BLaER1 treated with 17β-estradiol and CSF1 and Interleukin-3, amounts not matched to agents 10 nM and 100 nM (cell line): ENCODE data around the gene PAX2.
A peak's percentile ranks its signal among the peaks of the same experiment; 100 is the strongest.

ENCODE experiments used
- H3K27ac ChIP-seq, 11 experiments: shearing (Covaris generic); formaldehyde crosslinking; 2 replicates each; pipeline ENCODE4 v1.8.1; 2022
- H3K27me3 ChIP-seq, 11 experiments: shearing (Covaris generic); formaldehyde crosslinking; 2 replicates each; pipeline ENCODE4 v1.8.1; 2022
- H3K36me3 ChIP-seq, 11 experiments: shearing (Covaris generic); formaldehyde crosslinking; 2 replicates each; pipeline ENCODE4 v1.8.1; 2022
- H3K4me1 ChIP-seq, 10 experiments: shearing (Covaris generic); formaldehyde crosslinking; 2 replicates each; pipeline ENCODE4 v1.8.1; 2022
- H3K4me2 ChIP-seq, 11 experiments: shearing (Covaris generic); formaldehyde crosslinking; 2 replicates each; pipeline ENCODE4 v1.8.1; 2022
- H3K4me3 ChIP-seq, 10 experiments: shearing (Covaris generic); formaldehyde crosslinking; 2 replicates each; pipeline ENCODE4 v1.8.1; 2022
- H3K9ac ChIP-seq, 11 experiments: shearing (Covaris generic); formaldehyde crosslinking; 2 replicates each; pipeline ENCODE4 v1.8.1; 2022
- H3K9me3 ChIP-seq, 11 experiments: shearing (Covaris generic); formaldehyde crosslinking; replicated peaks in 1 of 11; 2 replicates each; pipeline ENCODE4 v1.8.1; 2022
- H4K20me1 ChIP-seq, 11 experiments: shearing (Covaris generic); formaldehyde crosslinking; 2 replicates each; pipeline ENCODE4 v1.8.1; 2022
- Cebpa-rat ChIP-seq, 11 experiments: shearing (Covaris generic); IDR thresholded peaks; 2 replicates each; pipeline ENCODE4 v1.8.1; 2022

Gene PAX2

DNA sequence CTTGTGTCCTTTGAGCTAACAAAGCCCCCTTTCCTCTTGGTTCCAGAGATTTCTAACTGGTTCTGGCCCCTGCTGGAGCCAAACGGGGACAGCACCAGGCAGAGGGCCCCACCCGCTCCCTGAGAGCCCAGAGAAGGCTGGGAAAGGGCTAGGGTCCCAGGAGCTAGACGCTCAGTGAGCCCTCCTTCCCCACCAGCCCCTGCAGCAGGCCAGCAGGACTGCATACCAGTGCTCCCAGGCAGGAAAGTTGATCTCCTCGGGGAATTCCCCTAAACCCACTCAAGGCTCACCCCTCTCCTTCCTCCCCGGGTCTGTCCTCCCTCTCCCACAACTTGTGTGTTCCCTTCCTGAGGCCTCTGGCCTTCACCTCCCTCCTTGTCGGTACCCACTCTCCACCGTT lies 47.7 kb downstream of the PAX2 start:
- Histone ChIP-seq H4K20me1 (no peaks in the 10 kb centered on the region), H3K36me3 (no peaks in the 10 kb centered on the region), H3K27ac (no peak overlapping the region), H3K4me3 (no peak overlapping the region), H3K27me3 (no peaks in the 10 kb centered on the region; a peak in 1 of 22 replicates), H3K9me3 (no peaks in the 10 kb centered on the region), H3K4me1 (peaks cover 0 to 10% (median 0%) of the 10 kb centered on the region in 10 experiments; a peak in 4 of 20 replicates), H3K9ac (no peak overlapping the region), H3K4me2 (peak overlapping the region in 7 of 11 experiments; percentile 19 to 53 (median 42); a peak in 12 of 22 replicates)
- no peak for TF ChIP-seq Cebpa-rat (IDR thresholded peaks at IDR 0.05)

DNA sequence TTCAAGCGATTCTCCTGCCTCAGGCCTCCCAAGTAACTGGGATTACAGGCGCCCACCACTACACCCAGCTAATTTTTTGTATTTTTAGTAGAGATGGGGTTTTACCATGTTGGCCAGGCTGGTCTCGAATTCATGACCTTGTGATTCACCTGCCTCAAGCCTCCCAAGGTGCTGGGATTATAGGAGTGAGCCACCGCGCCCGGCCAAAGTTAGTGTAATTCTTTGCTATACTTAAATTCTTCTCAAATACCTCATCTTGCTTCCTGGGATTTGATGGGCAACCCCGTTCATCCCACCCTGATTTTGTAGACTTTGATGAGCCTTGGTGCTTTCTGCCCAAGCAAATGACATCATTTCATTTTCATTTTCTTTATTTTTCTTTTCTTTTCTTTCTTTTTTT lies 54.5 kb downstream of the PAX2 start:
- no peak overlapping the region for H3K4me2 ChIP-seq
- no peak for TF ChIP-seq Cebpa-rat (IDR thresholded peaks at IDR 0.05)
- no peaks in the 10 kb centered on the region for H3K36me3 ChIP-seq
- no peak overlapping the region for H3K27ac ChIP-seq
- H3K4me3 ChIP-seq, result no peak overlapping the region
- no peaks in the 10 kb centered on the region for H3K27me3 ChIP-seq
- no peaks in the 10 kb centered on the region for H3K4me1 ChIP-seq
- H4K20me1 ChIP-seq, result peaks cover 0 to 12% (median 0%) of the 10 kb centered on the region in 11 experiments; a peak in 2 of 22 replicates
- H3K9me3 ChIP-seq, result no peaks in the 10 kb centered on the region
- no peak overlapping the region for H3K9ac ChIP-seq

DNA sequence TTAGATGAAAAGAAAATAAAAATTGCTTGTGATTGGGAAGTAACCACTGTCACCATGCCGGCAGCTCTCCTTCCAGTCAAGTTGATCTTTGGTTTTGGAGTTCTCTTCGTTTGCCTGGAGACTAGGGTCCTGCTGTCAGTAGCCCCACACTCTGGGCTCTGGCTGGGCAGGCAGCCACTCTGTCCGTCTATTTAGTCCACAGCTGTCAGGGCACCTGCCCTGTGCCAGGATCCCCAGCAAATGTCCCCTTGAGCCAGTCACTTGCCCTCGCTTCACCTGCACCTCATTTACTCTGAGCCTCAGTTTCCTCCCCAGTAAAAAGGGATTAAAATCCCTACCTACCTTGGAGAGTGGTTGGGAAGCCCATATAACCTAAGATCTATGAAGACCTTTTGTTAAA lies 55.5 kb downstream of the PAX2 start:
- H3K4me2 ChIP-seq, result no peak overlapping the region
- H3K27me3 ChIP-seq, result no peaks in the 10 kb centered on the region

DNA sequence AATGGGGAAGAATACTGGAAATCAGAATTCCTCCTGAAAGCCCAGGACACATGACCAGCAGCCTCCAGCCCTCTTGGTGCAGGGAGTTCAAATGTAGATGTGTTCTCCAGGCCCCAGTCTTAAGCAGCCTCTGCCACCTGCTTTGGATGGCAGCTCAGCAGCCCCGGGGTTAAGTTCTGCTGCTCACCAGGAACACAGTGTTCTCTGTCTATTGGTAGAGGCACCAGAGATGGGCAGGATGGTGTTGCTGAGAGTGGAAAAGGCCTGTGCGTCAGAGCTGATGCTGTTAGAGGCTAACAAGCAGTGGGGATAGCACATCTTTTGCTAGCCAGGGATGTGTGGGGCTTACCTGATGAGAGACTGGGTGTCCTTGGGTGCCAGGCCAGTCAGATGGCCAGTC lies 56.8 kb downstream of the PAX2 start:
- Histone ChIP-seq H3K4me2 (no peak overlapping the region), H3K4me3 (no peak overlapping the region), H3K27me3 (no peaks in the 10 kb centered on the region), H3K4me1 (no peaks in the 10 kb centered on the region), H3K9ac (no peak overlapping the region), H3K27ac (no peak overlapping the region), H4K20me1 (peaks cover 0 to 17% (median 0%) of the 10 kb centered on the region in 11 experiments; a peak in 2 of 22 replicates), H3K9me3 (no peaks in the 10 kb centered on the region), H3K36me3 (no peaks in the 10 kb centered on the region)
- TF ChIP-seq Cebpa-rat (IDR thresholded peaks at IDR 0.05), result no peak

More for the DNA sequence above, 55.5 kb downstream of the PAX2 start:
- no peak overlapping the region for H3K4me3 ChIP-seq
- H3K4me1 ChIP-seq, result no peaks in the 10 kb centered on the region
- no peak overlapping the region for H3K27ac ChIP-seq
- H4K20me1 ChIP-seq, result peaks cover 0 to 17% (median 0%) of the 10 kb centered on the region in 11 experiments; a peak in 2 of 22 replicates
- TF ChIP-seq Cebpa-rat (IDR thresholded peaks at IDR 0.05), result no peak
- no peak overlapping the region for H3K9ac ChIP-seq
- H3K9me3 ChIP-seq, result no peaks in the 10 kb centered on the region
- no peaks in the 10 kb centered on the region for H3K36me3 ChIP-seq

DNA sequence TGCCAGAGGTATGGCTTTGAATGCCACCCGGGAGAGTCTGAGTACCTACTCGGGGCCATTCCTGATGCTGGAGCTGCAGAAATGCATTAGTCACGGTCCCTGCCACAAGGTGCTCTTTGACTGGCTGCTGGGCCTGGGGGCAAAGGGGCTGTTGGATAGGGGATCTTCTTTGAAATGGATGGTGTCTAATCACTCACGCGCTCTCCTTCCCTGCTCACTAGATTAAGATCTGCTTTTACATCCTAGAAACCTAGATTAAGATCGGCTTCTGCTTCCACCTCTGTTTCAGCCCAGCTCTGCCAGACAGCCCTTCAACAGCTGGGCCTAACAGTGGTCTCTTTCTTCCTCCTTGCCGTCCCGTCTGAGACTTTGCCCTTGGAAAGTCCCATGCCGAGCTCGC lies 57.2 kb downstream of the PAX2 start:
- Histone ChIP-seq H3K9me3 (no peaks in the 10 kb centered on the region), H3K9ac (no peak overlapping the region), H3K4me2 (no peak overlapping the region), H3K36me3 (no peaks in the 10 kb centered on the region), H4K20me1 (peaks cover 0 to 17% (median 0%) of the 10 kb centered on the region in 11 experiments; a peak in 2 of 22 replicates), H3K27me3 (no peaks in the 10 kb centered on the region), H3K4me3 (no peak overlapping the region), H3K4me1 (no peaks in the 10 kb centered on the region), H3K27ac (no peak overlapping the region)
- TF ChIP-seq Cebpa-rat (IDR thresholded peaks at IDR 0.05), result no peak

DNA sequence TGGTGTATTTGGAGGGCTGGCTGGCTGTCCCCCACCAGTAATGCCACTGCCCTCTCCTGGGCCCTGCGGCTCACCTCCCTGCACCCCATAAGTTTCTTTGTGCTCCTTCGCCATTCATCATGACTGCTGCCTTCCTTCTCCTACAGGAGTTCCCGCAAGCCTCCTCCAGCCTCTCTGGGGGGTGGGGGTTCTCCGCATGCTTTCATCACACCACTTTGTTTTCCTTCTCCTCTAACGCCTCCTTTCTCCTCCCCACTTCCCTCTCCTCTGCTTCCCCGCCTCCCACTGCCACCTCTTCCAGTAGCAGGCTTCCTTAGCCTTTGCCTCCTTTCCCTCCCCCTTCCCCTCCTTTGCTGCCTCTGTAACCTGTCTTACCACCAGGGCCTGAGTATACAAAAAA lies 58.1 kb downstream of the PAX2 start:
- Histone ChIP-seq H3K9me3 (no peaks in the 10 kb centered on the region), H3K36me3 (no peaks in the 10 kb centered on the region), H3K9ac (no peak overlapping the region), H4K20me1 (peaks cover 0 to 17% (median 0%) of the 10 kb centered on the region in 11 experiments; a peak in 2 of 22 replicates), H3K4me1 (no peaks in the 10 kb centered on the region), H3K27me3 (0 out of 22 replicates have a peak, but pooled peaks cover 0 to 4% (median 0%) of the 10 kb centered on the region in 11 experiments), H3K27ac (no peak overlapping the region), H3K4me2 (no peak overlapping the region), H3K4me3 (no peak overlapping the region)
- TF ChIP-seq Cebpa-rat (IDR thresholded peaks at IDR 0.05), result no peak

DNA sequence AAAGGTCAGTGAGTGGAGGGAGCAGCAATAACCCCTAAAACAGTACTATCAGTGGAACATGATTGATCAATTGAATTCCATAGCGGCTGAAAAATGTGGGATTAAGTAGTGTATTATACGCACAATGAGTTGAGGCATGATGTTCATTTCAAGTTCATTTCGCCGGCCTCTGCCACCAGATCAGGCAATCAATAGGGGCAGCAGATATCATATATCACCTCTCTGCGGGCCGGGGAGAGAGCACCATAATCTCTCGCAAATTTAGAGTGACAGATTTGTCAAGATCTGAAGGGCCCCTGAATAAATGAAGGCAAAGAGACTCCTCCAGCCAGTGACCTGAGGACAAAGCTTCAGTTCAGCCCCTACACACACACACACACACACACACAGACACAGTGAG lies 58.5 kb downstream of the PAX2 start:
- H3K9ac ChIP-seq, result no peak overlapping the region
- H3K4me3 ChIP-seq, result no peak overlapping the region
- H3K27me3 ChIP-seq, result 0 out of 22 replicates have a peak, but pooled peaks cover 0 to 5% (median 0%) of the 10 kb centered on the region in 11 experiments
- no peaks in the 10 kb centered on the region for H3K9me3 ChIP-seq
- H3K36me3 ChIP-seq, result no peaks in the 10 kb centered on the region
- no peaks in the 10 kb centered on the region for H3K4me1 ChIP-seq
- peaks cover 0 to 17% (median 0%) of the 10 kb centered on the region in 11 experiments; a peak in 2 of 22 replicates for H4K20me1 ChIP-seq
- no peak overlapping the region for H3K4me2 ChIP-seq
- no peak for TF ChIP-seq Cebpa-rat (IDR thresholded peaks at IDR 0.05)
- H3K27ac ChIP-seq, result no peak overlapping the region

DNA sequence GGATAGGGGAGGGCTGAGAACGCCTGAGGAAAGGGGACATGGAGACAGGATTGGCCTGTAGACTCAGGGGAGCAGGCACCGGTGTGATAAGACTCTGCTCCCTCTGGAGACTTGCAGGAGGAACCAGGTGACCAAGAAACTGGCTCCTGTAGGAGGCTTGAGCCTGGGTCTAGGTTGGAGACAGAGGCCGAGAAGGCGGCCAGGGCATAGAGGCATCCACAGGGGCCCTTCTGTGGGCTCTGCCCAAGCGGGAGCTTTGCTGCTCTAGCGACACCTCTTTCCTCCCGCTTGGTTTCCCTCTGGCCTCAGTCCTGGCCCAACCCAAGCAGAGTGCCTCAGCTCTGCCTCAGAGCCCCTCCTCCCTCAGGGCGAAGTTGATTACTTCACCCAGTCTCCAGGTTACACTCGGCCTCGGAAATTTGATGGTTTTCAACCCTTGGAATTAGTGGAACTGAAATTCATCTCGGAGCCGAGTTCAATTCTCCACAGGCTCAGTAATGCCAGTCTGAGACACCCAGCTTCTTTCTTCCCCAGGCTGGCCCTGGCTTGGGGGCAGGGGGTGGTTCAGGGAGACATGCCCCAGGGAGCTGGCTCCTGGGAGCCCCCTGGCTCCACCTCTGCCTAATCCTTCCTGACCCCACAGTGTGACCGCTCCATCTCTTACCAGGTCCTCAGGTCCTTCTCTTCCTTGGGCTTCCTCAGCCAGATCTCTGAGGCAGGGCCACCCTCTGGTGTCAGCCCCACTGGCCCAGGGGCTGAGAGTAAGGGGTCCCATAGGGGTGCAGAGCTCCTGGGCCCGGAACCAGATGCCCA lies 60.4 kb downstream of the PAX2 start:
- no peaks in the 10 kb centered on the region for H3K9me3 ChIP-seq
- no peak overlapping the region for H3K27ac ChIP-seq
- H3K27me3 ChIP-seq, result 0 out of 22 replicates have a peak, but pooled peaks cover 0 to 5% (median 0%) of the 10 kb centered on the region in 11 experiments
- H3K4me2 ChIP-seq, result no peak overlapping the region
- H3K9ac ChIP-seq, result no peak overlapping the region
- no peak overlapping the region for H3K4me3 ChIP-seq
- no peaks in the 10 kb centered on the region for H3K4me1 ChIP-seq
- no peak for TF ChIP-seq Cebpa-rat (IDR thresholded peaks at IDR 0.05)
- no peaks in the 10 kb centered on the region for H3K36me3 ChIP-seq
- peaks cover 0 to 22% (median 0%) of the 10 kb centered on the region in 11 experiments; a peak in 4 of 22 replicates for H4K20me1 ChIP-seq

DNA sequence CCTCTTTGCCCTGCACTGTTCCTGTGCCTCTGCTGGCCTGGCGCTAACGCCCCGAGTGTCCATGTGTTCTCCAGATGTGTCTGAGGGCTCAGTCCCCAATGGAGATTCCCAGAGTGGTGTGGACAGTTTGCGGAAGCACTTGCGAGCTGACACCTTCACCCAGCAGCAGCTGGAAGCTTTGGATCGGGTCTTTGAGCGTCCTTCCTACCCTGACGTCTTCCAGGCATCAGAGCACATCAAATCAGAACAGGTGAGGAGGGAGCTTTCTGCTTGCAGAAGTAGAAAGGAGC lies 60.9 kb downstream of the PAX2 start:
- H3K9me3 ChIP-seq, result no peaks in the 10 kb centered on the region
- no peaks in the 10 kb centered on the region for H3K4me1 ChIP-seq
- H3K4me2 ChIP-seq, result no peak overlapping the region
- H3K27ac ChIP-seq, result no peak overlapping the region
- H3K9ac ChIP-seq, result no peak overlapping the region
- 0 out of 22 replicates have a peak, but pooled peaks cover 0 to 5% (median 0%) of the 10 kb centered on the region in 11 experiments for H3K27me3 ChIP-seq
- H3K4me3 ChIP-seq, result no peak overlapping the region
- TF ChIP-seq Cebpa-rat (IDR thresholded peaks at IDR 0.05), result no peak
- no peaks in the 10 kb centered on the region for H3K36me3 ChIP-seq
- peaks cover 0 to 22% (median 0%) of the 10 kb centered on the region in 11 experiments; a peak in 3 of 22 replicates for H4K20me1 ChIP-seq
